HG03095 (cell line): Measurements from ENCODE around the gene LARP4B.

Experiments
- ATAC-seq: cut with Tn5 transposase; IDR thresholded peaks from one replicate; pipeline ENCODE4 v1.9.1; 2021; ENCODE audit warnings: moderate library complexity; ENCODE audit not compliant: unreplicated experiment

LARP4B gene

DNA sequence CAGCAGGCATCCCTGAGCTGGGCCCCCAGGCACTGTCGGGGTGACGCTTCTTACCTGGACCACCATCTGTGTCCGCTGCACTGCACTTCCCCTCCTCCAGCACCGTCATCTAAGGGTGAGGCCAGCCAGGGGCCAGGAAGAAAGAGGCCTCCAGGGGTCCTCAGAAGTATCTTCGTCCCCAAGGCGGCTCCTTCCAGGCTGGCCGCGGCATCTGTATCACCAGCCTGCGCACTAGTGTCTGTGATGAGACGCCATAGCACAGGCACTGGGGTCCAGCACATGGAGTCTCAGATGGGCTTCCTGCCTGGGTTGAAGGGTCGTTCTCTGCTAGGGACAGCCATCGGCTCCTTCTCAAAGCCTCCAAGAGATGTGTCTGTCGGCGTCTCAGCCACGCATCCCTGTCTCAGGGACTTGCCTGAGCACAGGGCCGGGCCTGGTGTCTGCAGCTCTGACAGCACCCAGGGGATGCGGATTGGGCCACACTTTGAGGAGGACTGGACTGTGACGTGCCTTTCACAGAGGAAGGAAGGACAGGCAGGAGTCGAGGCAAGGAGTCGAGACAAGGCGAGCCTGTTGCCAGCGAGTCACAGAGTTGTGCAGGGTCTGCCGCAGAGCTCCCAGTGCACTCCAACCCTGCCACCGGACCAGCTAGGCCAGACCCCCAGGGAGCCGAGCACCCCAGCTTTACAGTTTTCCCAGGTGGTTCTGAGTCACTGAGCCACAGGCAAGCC, 140.5 kb downstream of the LARP4B start:
- no peak for ATAC-seq

DNA sequence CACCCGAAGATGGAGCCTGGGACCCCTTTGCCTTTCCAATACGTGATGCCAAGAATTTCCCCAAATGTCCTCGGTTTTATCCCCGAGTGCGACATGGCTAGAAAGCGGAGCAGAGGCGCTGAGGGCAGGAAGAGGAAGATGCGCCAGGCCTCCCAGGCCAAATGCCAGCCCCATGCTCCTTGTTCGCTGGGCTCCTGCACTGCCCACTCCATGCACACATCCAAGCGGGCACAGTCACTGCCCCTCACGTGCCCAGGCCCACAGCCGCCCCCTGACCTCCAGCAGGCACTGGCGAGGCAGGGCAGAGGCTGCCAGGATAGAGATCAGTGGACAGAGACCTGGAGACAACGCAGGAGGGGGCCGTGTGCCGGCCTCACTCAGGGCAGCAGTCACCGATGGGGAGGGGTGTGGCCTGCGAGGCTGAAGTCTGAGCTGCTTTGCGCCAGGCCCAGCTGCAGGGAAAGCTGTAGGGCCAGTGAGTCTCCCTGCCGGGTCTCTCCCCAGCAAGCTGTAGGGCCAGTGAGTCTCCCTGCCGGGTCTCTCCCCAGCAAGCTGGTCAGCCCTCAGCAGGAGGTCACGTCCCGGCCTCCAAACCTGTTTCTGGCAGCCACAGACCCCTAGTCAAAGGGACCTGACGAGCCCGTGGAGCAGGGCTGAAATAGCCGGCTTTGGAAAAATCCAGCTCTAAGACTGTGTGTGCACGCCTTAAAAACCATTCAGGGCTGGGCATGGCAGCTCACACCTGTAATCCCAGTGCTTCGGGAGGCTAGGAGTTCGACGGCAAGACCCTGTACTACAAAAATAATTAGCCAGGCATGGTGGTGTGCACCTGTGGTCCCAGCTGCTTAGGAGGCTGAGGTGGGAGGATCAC, 141.4 kb downstream of the LARP4B start:
- no peak for ATAC-seq

DNA sequence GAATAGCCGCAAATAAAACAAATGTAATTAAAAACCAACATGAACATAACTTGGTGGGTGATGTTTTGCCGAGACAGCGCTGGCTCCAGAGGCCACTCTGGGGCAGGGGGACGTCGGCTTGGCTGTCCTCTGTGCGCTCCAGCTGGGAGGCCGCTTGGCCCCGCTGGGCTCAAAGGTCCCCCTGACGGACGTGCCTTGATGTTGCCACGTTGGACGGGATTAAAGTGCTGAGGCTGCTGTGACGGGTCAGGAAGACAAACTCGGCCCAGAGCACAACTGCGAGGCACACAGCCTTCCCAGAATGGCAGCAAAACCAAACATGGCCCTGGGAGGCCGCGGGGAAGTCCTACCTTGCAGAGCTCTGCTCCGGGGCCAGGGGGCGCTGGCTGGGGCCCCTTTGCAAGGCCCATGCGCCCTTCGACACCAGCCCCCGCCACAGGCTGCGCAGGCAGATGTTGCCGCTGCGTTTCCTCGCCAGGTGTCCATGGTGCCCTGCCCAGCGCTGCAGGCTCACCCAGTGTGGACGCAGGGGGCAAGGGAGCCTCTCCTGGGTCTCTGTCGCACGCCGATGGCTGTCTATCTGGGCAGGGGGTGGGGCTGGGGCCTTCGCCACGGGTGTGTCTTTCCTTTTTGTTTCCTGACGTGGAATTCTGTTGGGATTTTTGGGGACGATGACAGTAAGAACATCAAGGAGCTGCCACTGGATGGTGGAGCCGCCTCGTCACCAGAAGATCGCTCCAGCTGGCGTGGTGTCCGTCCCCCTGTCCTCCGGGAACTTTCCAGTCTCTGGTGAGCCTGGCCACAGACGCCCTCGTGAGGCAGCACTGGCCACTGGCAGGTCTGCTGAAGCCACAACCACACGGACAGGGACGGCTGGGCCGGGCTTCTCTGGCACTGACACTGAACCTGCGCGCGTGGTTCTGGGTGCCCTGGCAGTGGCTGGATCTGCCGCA, 142.4 kb downstream of the LARP4B start:
- ATAC-seq: no peak

DNA sequence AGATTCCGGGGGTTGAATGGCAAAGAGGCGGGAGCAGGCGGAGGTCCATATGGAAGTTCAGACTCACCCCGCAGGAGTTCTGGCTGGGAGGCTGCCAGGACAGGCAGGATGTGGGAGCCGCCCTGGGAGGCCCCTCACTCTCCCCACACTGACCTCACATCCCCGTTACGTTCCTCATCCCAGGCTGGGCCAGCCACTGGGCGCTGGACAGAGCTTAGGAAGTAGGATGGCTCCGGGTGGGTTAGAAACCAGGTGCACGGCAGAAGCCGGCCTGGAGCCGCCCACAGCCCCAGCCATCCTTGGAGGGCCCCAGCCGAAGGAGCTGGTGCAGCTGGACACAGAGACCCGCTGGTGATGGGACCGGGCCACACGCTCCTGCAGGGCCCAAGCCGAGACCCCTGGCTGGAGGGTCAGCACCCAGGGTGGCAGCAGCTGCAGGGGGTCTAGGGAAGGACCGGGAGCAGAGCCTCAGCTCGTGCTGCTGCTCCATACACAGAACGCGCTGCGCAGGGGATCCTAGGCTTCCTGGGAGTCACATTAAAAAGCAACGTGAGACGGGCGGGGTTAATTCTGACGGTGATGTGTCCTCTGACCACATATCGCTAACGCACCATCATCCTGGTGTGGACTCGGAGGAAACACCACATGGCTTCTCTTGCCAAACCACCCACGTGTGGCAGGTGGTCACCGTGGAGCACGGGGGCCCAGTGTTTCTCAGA, 143.4 kb downstream of the LARP4B start:
- no peak for ATAC-seq

DNA sequence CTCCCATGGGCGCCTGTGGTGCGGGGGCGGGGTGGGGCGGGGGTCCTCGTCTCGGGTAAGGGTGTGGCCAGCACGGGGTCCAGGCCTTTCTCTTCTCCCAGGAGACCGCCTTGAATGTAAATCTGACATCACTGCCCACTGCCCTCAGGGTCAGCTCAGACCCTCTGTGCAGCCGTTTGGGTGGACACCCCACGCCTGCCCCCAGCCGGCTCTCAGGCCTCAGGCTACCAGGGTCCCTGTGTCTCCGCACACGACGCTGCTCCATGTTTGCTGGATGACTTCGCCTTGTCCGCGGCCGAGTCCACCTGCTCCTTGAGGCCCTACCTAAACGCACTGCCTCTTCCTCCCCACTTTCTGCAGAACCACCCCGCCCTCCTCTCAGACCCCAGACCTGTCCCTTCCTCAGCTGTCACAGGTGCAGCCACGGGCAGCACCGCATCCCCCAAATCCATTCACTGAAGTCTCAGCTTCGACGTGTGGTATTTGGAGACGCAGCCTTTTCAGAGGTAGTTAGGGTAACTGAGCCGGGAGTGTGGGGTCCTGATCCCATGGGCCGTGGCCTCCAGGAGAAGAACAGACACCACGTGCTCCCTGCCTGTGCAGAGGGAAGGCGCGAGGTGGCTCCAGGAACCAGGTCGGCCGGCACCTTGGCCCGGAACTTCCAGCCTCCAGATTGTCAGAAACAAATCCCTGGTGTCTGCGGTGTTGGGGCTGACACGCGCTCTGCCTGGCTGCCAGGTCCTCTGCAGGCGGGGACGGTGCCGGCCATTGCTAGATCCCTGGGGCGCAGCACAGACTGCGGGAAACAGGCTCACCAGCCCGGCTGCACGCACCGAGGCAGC, 144.7 kb downstream of the LARP4B start:
- ATAC-seq: no peak

DNA sequence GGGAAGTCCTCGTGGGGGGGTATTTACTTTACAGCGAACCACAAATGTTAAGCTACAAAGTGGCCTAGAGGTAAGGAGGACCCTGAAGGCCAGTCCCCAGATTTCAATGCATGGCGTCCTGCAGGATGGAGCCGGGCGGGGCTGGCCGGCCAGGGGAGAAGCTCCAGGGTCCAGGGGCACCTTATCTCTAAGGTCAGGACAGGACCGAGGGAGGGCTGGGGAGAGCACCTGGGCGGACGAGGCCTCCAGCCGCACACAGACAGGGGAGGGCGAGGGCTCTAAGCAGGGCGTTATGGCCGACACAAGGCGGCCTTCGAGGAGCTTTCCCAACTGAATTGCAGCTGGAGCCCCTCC, 145.7 kb downstream of the LARP4B start:
- no peak for ATAC-seq

DNA sequence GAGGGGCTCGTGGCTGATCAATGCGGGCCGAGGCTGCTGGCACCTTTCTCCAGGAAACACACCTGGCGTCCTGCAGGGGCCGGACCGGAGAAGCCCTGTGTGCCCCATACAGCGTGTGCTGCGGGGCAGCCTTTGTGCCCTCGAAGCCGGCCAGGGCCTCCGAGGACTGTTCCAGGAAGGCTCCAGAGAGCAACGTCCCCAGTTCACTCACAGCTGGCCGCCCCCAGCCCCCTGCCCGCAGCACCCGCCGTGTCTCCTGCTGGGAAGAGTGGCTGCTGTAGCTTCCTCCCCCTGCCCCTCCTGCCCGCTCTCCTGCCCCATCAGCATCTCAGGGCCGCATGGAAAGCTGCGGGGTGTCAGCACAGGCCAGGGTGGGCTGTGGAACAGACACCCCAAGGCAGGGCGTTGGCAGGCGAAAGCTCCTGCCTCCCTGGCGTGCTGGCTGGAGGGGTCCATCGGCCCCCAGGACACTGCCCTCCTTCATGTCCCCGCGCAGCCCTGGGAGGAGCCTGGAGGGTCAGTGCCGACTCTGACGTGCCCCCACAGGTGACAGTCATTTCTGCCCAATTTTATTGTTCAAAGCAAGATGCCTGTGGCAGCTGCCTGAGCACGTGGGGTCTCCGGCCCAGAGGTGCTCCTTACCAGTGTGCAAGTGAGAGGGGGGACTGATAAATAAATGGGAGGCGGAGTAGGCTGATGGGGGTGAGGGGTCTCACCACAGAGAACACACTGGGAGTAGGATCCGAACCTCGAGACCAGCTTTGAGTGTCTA, 146.2 kb downstream of the LARP4B start:
- no peak for ATAC-seq

DNA sequence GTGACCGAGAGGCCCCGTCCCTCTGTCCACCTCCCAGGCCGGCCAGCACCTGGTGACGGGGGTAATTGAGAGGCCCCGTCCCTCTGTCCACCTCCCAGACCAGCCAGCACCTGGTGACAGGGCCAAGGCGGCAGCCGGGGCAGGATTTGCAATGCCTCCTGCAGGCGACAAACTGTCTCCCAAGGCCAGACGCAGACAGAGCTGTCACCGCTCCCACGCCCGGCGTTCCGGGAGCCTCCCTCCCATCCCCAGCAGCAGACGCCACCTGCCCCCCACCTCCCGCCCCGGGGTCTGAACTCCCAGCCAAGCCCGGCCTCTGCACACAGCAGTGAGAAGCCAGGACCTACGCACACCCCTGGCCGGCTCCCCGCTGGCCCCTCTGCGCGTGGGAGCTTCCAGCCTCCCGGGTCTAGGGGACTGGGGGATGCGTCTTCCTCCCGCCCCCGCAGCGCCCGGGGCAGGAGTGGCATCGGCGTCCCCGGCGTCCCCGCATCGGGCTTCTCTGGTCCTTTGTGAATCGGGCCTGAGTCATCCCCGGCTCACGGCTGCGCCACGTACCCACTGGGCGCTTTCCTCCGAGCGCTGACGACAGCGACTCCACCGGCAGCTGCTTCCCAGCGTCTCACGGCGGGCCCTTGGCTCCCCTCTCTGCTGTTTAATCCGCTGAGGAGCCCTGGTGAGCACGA, 147.0 kb downstream of the LARP4B start:
- ATAC-seq: no peak

DNA sequence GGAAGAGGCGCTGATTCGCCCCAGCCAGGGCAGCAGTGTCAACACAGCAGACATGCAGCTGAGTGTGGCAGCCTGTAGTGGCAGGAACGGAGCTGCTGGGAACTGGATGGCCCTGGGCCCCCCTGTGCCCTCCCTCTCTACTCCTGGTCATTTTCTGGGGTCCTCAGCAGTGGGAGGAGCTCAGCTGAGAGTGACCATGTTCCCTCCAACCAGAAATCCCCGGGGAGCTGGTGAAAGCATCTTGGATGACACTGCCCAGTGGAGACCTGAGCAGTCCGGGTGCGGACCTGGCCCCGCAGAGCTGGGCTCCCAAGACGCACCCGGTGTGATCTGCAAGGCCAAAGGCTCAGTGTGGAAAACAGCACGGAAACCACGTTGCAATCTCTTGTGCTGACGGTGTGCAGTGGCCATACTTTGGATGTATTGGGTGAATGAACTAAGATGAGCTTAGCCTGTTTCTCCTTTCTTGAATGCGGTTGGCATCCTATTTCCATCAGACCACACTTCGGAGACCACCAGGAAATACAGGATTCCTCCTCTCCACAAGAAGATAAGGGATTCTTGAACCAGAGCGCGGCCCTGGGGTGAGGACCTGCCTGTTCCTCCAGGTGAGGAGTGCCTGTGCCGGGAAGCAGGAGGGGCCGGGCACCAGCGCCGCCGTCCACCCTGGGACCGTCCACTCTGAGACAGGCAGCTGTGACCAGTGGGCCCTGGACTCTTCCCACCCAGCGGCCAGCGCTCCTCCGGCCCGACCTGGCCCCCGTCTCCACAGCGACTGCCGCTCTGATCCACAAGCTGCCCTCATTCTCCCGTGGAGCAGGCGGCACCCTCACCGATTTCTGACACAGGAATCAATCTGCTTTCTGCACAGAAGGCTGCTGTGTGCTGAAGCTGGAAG, 148.5 kb downstream of the LARP4B start:
- no peak for ATAC-seq

DNA sequence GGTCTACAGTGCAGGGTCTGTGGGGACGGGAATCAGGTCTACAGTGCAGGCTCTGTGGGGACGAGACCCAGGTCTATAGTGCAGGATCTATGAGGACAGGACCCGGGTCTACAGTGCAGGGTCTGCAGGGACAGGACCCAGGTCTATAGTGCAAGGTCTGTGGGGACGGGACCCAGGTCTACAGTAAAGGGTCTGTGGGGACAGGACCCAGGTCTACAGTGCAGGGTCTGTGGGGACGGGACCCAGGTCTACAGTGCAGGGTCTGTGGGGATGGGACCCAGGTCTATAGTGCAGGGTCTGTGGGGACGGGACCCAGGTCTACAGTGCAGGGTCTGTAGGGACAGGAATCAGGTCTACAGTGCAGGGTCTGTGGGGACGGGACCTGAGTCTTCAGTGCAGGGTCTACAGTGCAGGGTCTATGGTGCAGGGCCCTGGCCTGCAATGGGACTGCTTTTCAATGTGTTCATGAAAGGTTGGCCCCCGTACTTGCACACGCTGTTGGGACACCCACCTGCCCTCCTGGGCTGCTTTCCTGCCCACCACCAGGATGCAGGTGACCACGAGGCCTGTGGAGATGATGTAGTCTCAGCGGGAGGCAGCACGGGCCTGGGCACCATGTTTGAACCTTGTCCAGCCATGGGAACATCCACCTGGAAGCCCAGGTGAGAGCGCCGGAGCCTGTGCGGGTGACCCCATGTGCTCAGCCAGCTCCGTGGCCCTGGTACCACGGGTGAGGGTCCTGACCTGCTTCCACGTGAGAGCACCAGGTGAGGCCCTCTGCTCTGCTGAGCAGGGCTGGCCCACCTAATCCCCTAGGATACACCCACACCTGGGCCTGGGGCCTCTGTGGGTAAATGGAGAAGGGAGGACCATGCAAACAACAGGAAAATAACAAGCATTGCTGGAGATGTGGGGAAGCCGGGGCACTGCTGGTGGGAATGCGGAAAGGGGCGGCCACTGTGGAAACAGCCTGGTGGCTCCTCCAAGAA, 150.7 kb downstream of the LARP4B start:
- ATAC-seq: no peak

DNA sequence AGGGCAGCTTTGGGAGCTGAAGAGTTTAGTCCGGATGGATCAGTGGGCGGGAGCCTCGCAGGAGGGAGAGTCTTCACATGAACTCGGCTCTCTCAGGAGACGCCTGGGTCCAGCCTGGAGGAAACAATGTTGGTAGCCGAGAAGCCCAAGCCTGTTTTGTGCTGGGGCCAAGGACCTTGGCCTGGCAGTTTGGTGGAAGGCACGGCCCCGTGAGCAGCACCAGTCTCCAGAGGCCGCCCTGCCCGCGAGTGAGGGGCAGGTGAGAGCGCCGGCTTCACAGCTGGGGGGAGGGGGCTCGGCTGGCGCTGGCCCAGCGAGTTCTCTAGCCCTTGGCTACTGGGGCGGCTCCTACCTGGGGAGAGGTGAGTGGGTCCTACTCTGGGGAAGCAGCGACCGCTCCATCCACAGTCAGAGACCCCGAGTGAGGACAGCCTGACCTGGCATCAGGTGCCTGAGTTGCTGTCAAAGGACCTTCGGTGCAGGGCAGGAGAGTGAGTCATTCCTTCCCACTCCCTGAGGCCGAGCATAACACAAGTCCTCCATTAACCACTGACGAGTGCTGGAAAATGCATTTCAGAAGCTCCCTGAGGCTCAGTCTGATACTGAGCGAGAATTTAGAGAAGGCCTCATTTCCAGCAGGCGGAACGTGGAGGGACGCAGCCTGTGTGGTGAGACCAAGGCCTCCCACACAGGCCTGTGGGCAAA, 152.7 kb downstream of the LARP4B start:
- ATAC-seq: no peak

DNA sequence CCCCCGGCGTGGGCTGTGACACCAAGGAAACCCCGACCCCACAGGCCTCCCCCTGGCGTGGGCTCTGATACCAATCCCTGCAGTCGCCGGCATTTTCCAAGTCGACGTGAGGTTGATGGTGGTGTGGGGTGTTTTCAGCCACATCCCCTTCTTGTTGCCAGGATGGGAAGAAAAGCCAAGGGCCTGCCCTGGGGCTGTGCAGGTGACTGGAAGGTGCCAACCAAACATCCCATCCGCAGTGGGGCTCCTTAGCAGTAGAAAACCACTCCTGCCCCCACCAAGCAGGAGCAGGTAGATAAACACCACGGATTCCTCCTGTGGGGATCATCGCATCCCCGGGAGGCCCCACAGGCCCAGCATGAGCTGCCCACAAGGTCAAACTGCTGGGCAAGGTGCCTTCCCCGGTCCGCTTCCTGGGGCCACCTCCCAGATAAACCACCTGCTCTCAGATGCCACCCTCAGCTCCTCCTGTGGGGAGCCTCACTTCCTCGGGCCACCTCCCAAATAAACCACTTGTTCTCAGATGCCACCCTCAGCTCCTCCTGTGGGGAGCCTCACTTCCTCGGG, 153.5 kb downstream of the LARP4B start:
- no peak for ATAC-seq

DNA sequence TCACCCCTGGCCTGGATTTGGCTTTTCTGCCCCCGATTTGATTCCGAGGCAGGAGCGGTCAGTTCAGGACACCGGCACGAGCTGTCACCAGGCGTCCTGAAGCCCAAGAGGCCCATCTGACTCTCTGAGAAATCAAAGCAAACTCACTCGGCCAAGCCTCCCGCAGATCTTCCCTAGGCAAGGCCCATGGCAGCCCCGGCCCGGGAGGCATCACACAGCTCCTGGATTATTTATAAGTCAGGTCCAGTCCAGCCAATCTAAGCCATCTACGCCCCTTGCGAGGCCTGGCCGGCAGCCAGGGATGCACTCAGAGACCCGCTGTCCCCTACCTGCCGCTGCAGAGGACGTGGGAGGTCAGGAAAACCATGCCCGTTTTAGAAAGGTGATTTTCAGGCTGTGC, 154.7 kb downstream of the LARP4B start:
- no peak for ATAC-seq

DNA sequence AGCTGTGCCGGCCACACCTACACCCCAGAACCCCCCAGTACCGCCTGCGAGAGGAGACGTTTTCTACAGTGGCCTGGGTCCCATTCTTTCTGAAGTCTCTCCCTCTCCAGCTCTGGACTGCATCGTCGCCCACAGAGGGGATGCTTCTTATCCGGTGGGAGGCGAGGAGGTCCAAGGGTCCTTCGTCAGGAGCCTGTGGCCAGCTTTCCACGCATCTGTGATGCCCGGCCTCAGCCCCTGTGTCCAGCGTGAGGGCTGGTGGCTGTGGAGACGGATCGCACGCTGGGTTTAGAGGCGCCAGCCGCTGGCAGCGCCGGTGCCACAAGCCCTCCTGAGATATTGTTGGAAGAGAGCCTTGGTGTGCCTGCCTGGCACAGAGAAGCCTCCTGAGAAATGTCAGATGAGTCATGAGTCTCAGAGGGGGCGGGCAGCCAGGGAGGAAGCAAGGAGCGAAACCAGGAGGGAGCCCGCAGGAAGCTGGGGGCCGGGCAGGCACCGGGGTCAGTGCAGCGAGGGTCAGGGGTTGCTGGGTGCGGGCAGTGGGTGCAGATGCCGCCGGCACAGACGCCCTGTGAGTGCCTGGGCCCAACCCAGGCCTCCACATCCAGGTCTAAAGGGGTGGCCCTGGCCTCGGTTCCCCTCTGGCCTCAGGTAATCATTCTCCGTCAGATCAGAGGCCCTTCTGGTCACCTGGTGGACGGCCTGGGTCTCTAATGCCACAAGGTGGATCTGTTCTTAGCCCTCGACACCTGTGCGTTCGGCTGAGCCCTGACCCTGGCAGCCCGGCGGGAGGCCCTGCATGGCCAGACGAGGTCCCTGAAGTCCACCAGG, 156.0 kb downstream of the LARP4B start:
- ATAC-seq: no peak
